ENCODE measurements around the gene RHBDD2. TPM values are rescaled to one million over a fixed set of nuclear protein-coding genes. Genes with fewer than 3 reads are reported as not detected.
"Not testable (repeated sequence)": the region's sequence is repeated elsewhere in the genome, so short reads cannot be mapped to it uniquely, and the experiment has no call there.

The RHBDD2 gene
- polyA plus RNA-seq, 1 donor (not counting 4 experiments of a cell fraction or from before 2014, with no cell fraction given): 24.1 TPM

- Histone ChIP-seq H3K27me3 (ENCODE audit: control insufficient read depth, extremely low read depth, insufficient read depth, low read length) (no peaks in the 10 kb centered on the region), H3K36me3 (ENCODE audit: control insufficient read depth in 2 of 2, extremely low read depth in 1 of 2, insufficient read depth in 2 of 2, low read length in 2 of 2) (peaks cover 12 to 21% of the 10 kb centered on the region in 2 experiments), H3K4me2 (ENCODE audit: control insufficient read depth, extremely low read depth, insufficient read depth, low read depth, low read length) (no peak overlapping the region), H3K4me3 (ENCODE audit: control insufficient read depth in 2 of 3, extremely low read depth in 1 of 3, insufficient read depth in 2 of 3, low read depth in 1 of 3, low read length in 3 of 3) (no peak overlapping the region), H3K4me1 (ENCODE audit: control insufficient read depth, extremely low read depth, insufficient read depth, low read length) (peaks cover 19% of the 10 kb centered on the region), H3K9me3 (ENCODE audit: control insufficient read depth, low read depth, low read length) (no peaks in the 10 kb centered on the region), H3K9ac (ENCODE audit: control insufficient read depth, extremely low read depth, insufficient read depth, low read length) (no peak overlapping the region), H4K20me1 (ENCODE audit: control insufficient read depth, extremely low read depth, insufficient read depth, low read length) (no peaks in the 10 kb centered on the region), H3K79me2 (ENCODE audit: control insufficient read depth, insufficient read depth, low read length) (no peaks in the 10 kb centered on the region), H2AFZ (ENCODE audit: control insufficient read depth, low read length) (no peak overlapping the region), H3K9me1 (ENCODE audit: control insufficient read depth, extremely low read depth, insufficient read depth, low read length) (no peaks in the 10 kb centered on the region), H3K27ac (ENCODE audit: control insufficient read depth, insufficient read depth, low read length) (no peak overlapping the region)
- dilution Hi-C loops (cut with MboI; ENCODE audit: extremely low pct_ligation_motif_present, low sequenced_read_pairs): no loop called here
- TF ChIP-seq, protein P1, sequence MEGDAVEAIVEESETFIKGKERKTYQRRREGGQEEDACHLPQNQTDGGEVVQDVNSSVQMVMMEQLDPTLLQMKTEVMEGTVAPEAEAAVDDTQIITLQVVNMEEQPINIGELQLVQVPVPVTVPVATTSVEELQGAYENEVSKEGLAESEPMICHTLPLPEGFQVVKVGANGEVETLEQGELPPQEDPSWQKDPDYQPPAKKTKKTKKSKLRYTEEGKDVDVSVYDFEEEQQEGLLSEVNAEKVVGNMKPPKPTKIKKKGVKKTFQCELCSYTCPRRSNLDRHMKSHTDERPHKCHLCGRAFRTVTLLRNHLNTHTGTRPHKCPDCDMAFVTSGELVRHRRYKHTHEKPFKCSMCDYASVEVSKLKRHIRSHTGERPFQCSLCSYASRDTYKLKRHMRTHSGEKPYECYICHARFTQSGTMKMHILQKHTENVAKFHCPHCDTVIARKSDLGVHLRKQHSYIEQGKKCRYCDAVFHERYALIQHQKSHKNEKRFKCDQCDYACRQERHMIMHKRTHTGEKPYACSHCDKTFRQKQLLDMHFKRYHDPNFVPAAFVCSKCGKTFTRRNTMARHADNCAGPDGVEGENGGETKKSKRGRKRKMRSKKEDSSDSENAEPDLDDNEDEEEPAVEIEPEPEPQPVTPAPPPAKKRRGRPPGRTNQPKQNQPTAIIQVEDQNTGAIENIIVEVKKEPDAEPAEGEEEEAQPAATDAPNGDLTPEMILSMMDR (optimal IDR thresholded peaks at IDR 0.05 in 1 of 3, IDR thresholded peaks at IDR 0.05 in 1 of 3, conservative IDR thresholded peaks at IDR 0.05 in 1 of 3; ENCODE audit: extremely low read depth in 1 of 3, insufficient read depth in 2 of 3, low read length in 3 of 3): no peak
- no peak for TF ChIP-seq EZH2 (IDR thresholded peaks at IDR 0.05; ENCODE audit: low read length)
- no peak for FAIRE-seq
- no peak for DNase-seq (ENCODE audit: low read depth, low spot score)
Observed at GRCh38 chr7:75889223-75889825, 10.5 kb downstream of the RHBDD2 start.

- H3K4me2 ChIP-seq (ENCODE audit: control insufficient read depth, extremely low read depth, insufficient read depth, low read depth, low read length): no peak overlapping the region
- no peaks in the 10 kb centered on the region for H3K9me3 ChIP-seq (ENCODE audit: control insufficient read depth, low read depth, low read length)
- DNase-seq (ENCODE audit: low read depth, low spot score) (no peak), FAIRE-seq (no peak)
- H3K9ac ChIP-seq (ENCODE audit: control insufficient read depth, extremely low read depth, insufficient read depth, low read length): no peak overlapping the region
- no peaks in the 10 kb centered on the region for H4K20me1 ChIP-seq (ENCODE audit: control insufficient read depth, extremely low read depth, insufficient read depth, low read length)
- H3K36me3 ChIP-seq (ENCODE audit: control insufficient read depth in 2 of 2, extremely low read depth in 1 of 2, insufficient read depth in 2 of 2, low read length in 2 of 2): peaks cover 10 to 18% of the 10 kb centered on the region in 2 experiments
- H3K27ac ChIP-seq (ENCODE audit: control insufficient read depth, insufficient read depth, low read length): no peak overlapping the region
- no peaks in the 10 kb centered on the region for H3K27me3 ChIP-seq (ENCODE audit: control insufficient read depth, extremely low read depth, insufficient read depth, low read length)
- H3K9me1 ChIP-seq (ENCODE audit: control insufficient read depth, extremely low read depth, insufficient read depth, low read length): no peaks in the 10 kb centered on the region
- no peak overlapping the region for H3K4me3 ChIP-seq (ENCODE audit: control insufficient read depth in 2 of 3, extremely low read depth in 1 of 3, insufficient read depth in 2 of 3, low read depth in 1 of 3, low read length in 3 of 3)
- H2AFZ ChIP-seq (ENCODE audit: control insufficient read depth, low read length): no peak overlapping the region
- no peaks in the 10 kb centered on the region for H3K79me2 ChIP-seq (ENCODE audit: control insufficient read depth, insufficient read depth, low read length)
- peaks cover 19% of the 10 kb centered on the region for H3K4me1 ChIP-seq (ENCODE audit: control insufficient read depth, extremely low read depth, insufficient read depth, low read length)
- dilution Hi-C loops (cut with MboI; ENCODE audit: extremely low pct_ligation_motif_present, low sequenced_read_pairs): no loop called here
- TF ChIP-seq, protein P1 (optimal IDR thresholded peaks at IDR 0.05 in 1 of 3, IDR thresholded peaks at IDR 0.05 in 1 of 3, conservative IDR thresholded peaks at IDR 0.05 in 1 of 3; ENCODE audit: extremely low read depth in 1 of 3, insufficient read depth in 2 of 3, low read length in 3 of 3): no peak
- TF ChIP-seq EZH2 (IDR thresholded peaks at IDR 0.05; ENCODE audit: low read length): no peak
Observed at GRCh38 chr7:75889826-75890225, 11.0 kb downstream of the RHBDD2 start.

DNA sequence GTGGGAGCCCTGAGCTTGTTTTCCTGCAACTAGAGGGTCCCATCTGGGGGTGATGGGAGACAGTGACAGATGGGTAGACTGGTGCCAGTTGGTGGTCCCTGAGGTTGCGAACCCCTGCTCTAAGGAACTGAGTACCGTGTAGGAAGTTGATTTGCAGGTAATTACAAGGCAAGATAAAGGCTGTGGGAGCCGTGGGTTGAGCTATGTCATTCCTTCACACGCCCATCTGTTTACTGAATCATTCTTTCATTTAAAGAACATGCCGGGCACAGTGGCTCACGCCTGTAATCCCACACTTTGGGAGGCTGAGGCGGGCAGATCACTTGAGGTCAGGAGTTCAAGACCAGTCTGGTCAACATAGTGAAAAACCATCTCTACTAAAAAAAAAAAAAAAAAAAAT, 12.4 kb downstream of the RHBDD2 start:
- FAIRE-seq; DNase-seq (ENCODE audit: low read depth, low spot score); H3K9me3 ChIP-seq (ENCODE audit: control insufficient read depth, low read depth, low read length); H3K4me2 ChIP-seq (ENCODE audit: control insufficient read depth, extremely low read depth, insufficient read depth, low read depth, low read length); H3K27ac ChIP-seq (ENCODE audit: control insufficient read depth, insufficient read depth, low read length); H3K9ac ChIP-seq (ENCODE audit: control insufficient read depth, extremely low read depth, insufficient read depth, low read length); H3K4me3 ChIP-seq (ENCODE audit: control insufficient read depth in 2 of 3, extremely low read depth in 1 of 3, insufficient read depth in 2 of 3, low read depth in 1 of 3, low read length in 3 of 3); H3K27me3 ChIP-seq (ENCODE audit: control insufficient read depth, extremely low read depth, insufficient read depth, low read length); H2AFZ ChIP-seq (ENCODE audit: control insufficient read depth, low read length); dilution Hi-C loops (cut with MboI; ENCODE audit: extremely low pct_ligation_motif_present, low sequenced_read_pairs); H3K9me1 ChIP-seq (ENCODE audit: control insufficient read depth, extremely low read depth, insufficient read depth, low read length); H3K79me2 ChIP-seq (ENCODE audit: control insufficient read depth, insufficient read depth, low read length); H4K20me1 ChIP-seq (ENCODE audit: control insufficient read depth, extremely low read depth, insufficient read depth, low read length): not testable (repeated sequence)
- Histone ChIP-seq H3K36me3 (ENCODE audit: control insufficient read depth in 2 of 2, extremely low read depth in 1 of 2, insufficient read depth in 2 of 2, low read length in 2 of 2) (peaks cover 7 to 11% of the 10 kb centered on the region in 2 experiments), H3K4me1 (ENCODE audit: control insufficient read depth, extremely low read depth, insufficient read depth, low read length) (peaks cover 19% of the 10 kb centered on the region)

Measured in keratinocyte (primary cell).